Measurements from ENCODE around the gene TMUB1. TPM values are rescaled to one million over a fixed set of nuclear protein-coding genes. Genes with fewer than 3 reads are reported as not detected.

TMUB1 gene
- total and polyA plus RNA-seq, 9 of the 15 experiments (the other 6 are each of a cell fraction or from before 2014, with no cell fraction given) = 0.14 to 241 (median 74.1) TPM

GRCh38 chr7:151110941-151111645, 27.8 kb upstream of the TMUB1 start (continued):
- TF ChIP-seq DACH1 (IDR thresholded peaks at IDR 0.05; ENCODE audit: partially characterized antibody) = no peak
- TF ChIP-seq HOXB6 (CRISPR knock-in tag; IDR thresholded peaks at IDR 0.05; ENCODE audit: borderline replicate concordance) = no peak
- TF ChIP-seq, protein P1, sequence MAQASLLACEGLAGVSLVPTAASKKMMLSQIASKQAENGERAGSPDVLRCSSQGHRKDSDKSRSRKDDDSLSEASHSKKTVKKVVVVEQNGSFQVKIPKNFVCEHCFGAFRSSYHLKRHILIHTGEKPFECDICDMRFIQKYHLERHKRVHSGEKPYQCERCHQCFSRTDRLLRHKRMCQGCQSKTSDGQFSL (CRISPR knock-in tag; IDR thresholded peaks at IDR 0.05) = no peak
- TF ChIP-seq, protein P1 (tag; IDR thresholded peaks at IDR 0.05) = no peak
- no peak for TF ChIP-seq KDM5B (IDR thresholded peaks at IDR 0.05; ENCODE audit: insufficient replicate concordance, low read depth, low read length)
- TF ChIP-seq BACH1 (tag; IDR thresholded peaks at IDR 0.05) = no peak
- TF ChIP-seq HDAC1 (IDR thresholded peaks at IDR 0.05) = no peak
- TF ChIP-seq, protein P2, sequence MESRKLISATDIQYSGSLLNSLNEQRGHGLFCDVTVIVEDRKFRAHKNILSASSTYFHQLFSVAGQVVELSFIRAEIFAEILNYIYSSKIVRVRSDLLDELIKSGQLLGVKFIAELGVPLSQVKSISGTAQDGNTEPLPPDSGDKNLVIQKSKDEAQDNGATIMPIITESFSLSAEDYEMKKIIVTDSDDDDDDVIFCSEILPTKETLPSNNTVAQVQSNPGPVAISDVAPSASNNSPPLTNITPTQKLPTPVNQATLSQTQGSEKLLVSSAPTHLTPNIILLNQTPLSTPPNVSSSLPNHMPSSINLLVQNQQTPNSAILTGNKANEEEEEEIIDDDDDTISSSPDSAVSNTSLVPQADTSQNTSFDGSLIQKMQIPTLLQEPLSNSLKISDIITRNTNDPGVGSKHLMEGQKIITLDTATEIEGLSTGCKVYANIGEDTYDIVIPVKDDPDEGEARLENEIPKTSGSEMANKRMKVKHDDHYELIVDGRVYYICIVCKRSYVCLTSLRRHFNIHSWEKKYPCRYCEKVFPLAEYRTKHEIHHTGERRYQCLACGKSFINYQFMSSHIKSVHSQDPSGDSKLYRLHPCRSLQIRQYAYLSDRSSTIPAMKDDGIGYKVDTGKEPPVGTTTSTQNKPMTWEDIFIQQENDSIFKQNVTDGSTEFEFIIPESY (CRISPR knock-in tag; IDR thresholded peaks at IDR 0.05) = peak; percentile 68
- TF ChIP-seq SUPT5H (IDR thresholded peaks at IDR 0.05) = no peak
- TF ChIP-seq ZNF184 (CRISPR knock-in tag; IDR thresholded peaks at IDR 0.05) = no peak
- TF ChIP-seq SRSF3 (IDR thresholded peaks at IDR 0.05; ENCODE audit: insufficient read depth, low read length) = no peak
- no peak for TF ChIP-seq E2F6 (IDR thresholded peaks at IDR 0.05; ENCODE audit: borderline replicate concordance in 1 of 2, extremely low read depth in 1 of 2, insufficient read depth in 1 of 2, insufficient read length in 1 of 2, low read depth in 1 of 2, low read length in 1 of 2, poor library complexity in 1 of 2, severe bottlenecking in 1 of 2)
- TF ChIP-seq ZNF197 (CRISPR knock-in tag; IDR thresholded peaks at IDR 0.05; ENCODE audit: low read depth) = no peak
- no peak for TF ChIP-seq NFATC3 (IDR thresholded peaks at IDR 0.05)
- no peak for TF ChIP-seq ZNF780A (CRISPR knock-in tag; IDR thresholded peaks at IDR 0.05)
- TF ChIP-seq PHTF2 (CRISPR knock-in tag; IDR thresholded peaks at IDR 0.05) = no peak
- TF ChIP-seq TFE3 (CRISPR knock-in tag; IDR thresholded peaks at IDR 0.05) = no peak
- TF ChIP-seq CC2D1A (IDR thresholded peaks at IDR 0.05) = peak; percentile 75; the same call in 1 of the 2 replicates
- TF ChIP-seq PHB2 (IDR thresholded peaks at IDR 0.05; ENCODE audit: low read depth) = no peak
- TF ChIP-seq FOXA1 (IDR thresholded peaks at IDR 0.05; ENCODE audit: borderline replicate concordance) = no peak
- TF ChIP-seq SMARCE1 (IDR thresholded peaks at IDR 0.05) = no peak
- TF ChIP-seq HMGXB4 (CRISPR knock-in tag; IDR thresholded peaks at IDR 0.05) = no peak

Data from K562 (cell line).